Testis (tissue), 3 donors: ENCODE results near the gene KIF23. TPM values are rescaled to one million over a fixed set of nuclear protein-coding genes. Genes with fewer than 3 reads are reported as not detected.
"Not testable (repeated sequence)": the region's sequence is repeated elsewhere in the genome, so short reads cannot be mapped to it uniquely, and the experiment has no call there.

Experiments used
- DNase-seq: peaks from one replicate; pipeline ENCODE4 v3.0.0-alpha.2; 2019
- H3K27ac ChIP-seq, 2 donors: fragments of 200-600 bp; sonication (generic); one replicate each; pipeline ENCODE4 v1.5.1; 2019
- H3K27me3 ChIP-seq: fragments of 200-600 bp; sonication (generic); one replicate; pipeline ENCODE4 v1.5.1; 2019
- H3K36me3 ChIP-seq: fragments of 200-600 bp; sonication (generic); one replicate; pipeline ENCODE4 v1.5.1; 2017; ENCODE audit warnings: low read depth; ENCODE audit errors: missing control alignments
- H3K4me1 ChIP-seq: fragments of 200-600 bp; sonication (generic); one replicate; pipeline ENCODE4 v1.5.1; 2019
- H3K4me3 ChIP-seq, 2 donors: fragments of 200-600 bp; sonication (generic); one replicate each; pipeline ENCODE4 v1.5.1; 2017 to 2019
- H3K9me3 ChIP-seq: fragments of 200-600 bp; sonication (generic); one replicate; pipeline ENCODE4 v1.5.1; 2017
- POLR2A ChIP-seq: fragments of 450-650 bp; IDR thresholded peaks from one replicate; pipeline ENCODE4 v1.6.1; 2017; ENCODE audit warnings: antibody characterized with exemption, mild to moderate bottlenecking, moderate library complexity
- WGBS, 2 donors: methylation state at CpG; one replicate each; pipeline ENCODE4 v1.1.5; 2018; 5-methylcytosine and 5-hydroxymethylcytosine counted together
- intact Hi-C: fragments of 100-400 bp; cut with DNase I; formaldehyde crosslinking; loops from one replicate; pipeline ENCODE4 v1.15.1; 2023; ENCODE audit warnings: low total_unique reads
- polyA plus RNA-seq: library from polyadenylated mRNA; stranded (reverse); fragments of 350-450 nt; fragmentation: Illumina TruSeq; extraction: RNeasy Lipid Tissue Mini Kit (QIAGEN cat#74804); gene quantifications from one replicate; pipeline ENCODE4 v1.2.3, GENCODE V29; 2014; ENCODE audit warnings: low read depth, low replicate concordance; ENCODE audit not compliant: insufficient read depth
- total RNA-seq, 2 donors: library from RNA; depleted of rRNA; stranded (reverse); fragments of >200 nt; gene quantifications; one replicate each; pipeline ENCODE4 v1.2.3, GENCODE V29; 2016
- TF ChIP-seq, protein P1 (sequence below), 3 experiments: fragments of 450-650 bp in 2 of 3; fragments of 200-600 bp in 1 of 3; sonication (generic) in 1 of 3; IDR thresholded peaks; one replicate each; pipeline ENCODE4 v1.5.1; 2016 to 2019; ENCODE audit warnings: antibody characterized with exemption in 3 of 3, mild to moderate bottlenecking in 2 of 3, moderate library complexity in 1 of 3

Gene KIF23
- total and polyA plus RNA-seq, 3 donors from 2014 or later = 17.1 to 28.4 (median 23.9) TPM

- H3K4me3 ChIP-seq = no peak overlapping the region
- H3K27me3 ChIP-seq = no peaks in the 10 kb centered on the region
- H3K36me3 ChIP-seq = no peaks in the 10 kb centered on the region
- WGBS, 2 donors = 90 to 94% methylated on average over 4 of the region's 4 CpGs
- H3K9me3 ChIP-seq = no peaks in the 10 kb centered on the region
- no peaks in the 10 kb centered on the region for H3K4me1 ChIP-seq
- TF ChIP-seq, protein P1, sequence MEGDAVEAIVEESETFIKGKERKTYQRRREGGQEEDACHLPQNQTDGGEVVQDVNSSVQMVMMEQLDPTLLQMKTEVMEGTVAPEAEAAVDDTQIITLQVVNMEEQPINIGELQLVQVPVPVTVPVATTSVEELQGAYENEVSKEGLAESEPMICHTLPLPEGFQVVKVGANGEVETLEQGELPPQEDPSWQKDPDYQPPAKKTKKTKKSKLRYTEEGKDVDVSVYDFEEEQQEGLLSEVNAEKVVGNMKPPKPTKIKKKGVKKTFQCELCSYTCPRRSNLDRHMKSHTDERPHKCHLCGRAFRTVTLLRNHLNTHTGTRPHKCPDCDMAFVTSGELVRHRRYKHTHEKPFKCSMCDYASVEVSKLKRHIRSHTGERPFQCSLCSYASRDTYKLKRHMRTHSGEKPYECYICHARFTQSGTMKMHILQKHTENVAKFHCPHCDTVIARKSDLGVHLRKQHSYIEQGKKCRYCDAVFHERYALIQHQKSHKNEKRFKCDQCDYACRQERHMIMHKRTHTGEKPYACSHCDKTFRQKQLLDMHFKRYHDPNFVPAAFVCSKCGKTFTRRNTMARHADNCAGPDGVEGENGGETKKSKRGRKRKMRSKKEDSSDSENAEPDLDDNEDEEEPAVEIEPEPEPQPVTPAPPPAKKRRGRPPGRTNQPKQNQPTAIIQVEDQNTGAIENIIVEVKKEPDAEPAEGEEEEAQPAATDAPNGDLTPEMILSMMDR (IDR thresholded peaks at IDR 0.05) = no peak
- no peak for TF ChIP-seq POLR2A
- no peak for DNase-seq
- intact Hi-C loops = no loop called here
- no peak overlapping the region for H3K27ac ChIP-seq
Measured at GRCh38 chr15:69439623-69440022, 25.5 kb downstream of the KIF23 start.

DNA sequence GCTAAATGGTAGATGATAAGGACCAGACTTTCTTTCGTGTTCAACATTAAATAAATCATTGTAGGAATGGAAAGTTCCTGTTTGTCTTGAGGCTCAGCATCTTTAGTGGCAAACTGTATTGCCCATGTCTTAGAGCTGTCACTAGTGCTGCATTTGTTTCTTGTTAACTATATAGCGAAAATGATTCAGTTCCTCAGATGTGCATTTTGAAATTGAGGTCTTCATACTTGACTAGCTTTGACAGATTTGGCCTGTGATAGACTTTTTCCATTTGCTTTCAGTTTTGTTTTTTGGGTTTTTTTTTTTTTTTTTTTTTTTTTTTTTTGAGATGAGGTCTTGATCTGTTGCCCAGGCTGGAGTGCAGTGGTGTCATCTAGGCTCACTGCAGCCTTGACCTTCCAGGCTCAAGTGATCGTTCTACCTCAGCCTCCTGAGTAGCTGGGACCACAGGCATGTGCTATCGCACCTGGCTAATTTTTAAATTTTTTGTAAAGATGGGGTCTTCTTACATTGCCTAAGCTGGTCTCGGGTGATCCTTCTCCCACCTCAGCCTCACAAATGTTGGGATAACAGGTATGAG lies 29.0 kb downstream of the KIF23 start:
- H3K36me3 ChIP-seq = no peaks in the 10 kb centered on the region
- intact Hi-C loops = no loop called here
- no peaks in the 10 kb centered on the region for H3K9me3 ChIP-seq
- H3K27ac ChIP-seq = no peak overlapping the region
- H3K4me3 ChIP-seq = no peak overlapping the region
- 84 to 85% methylated on average over 5 of the region's 5 CpGs for WGBS, 2 donors
- DNase-seq = no peak
- no peaks in the 10 kb centered on the region for H3K27me3 ChIP-seq
- no peaks in the 10 kb centered on the region for H3K4me1 ChIP-seq
- TF ChIP-seq, protein P1 (IDR thresholded peaks at IDR 0.05) = no peak

GRCh38 chr15:69444686-69445085 lies 30.5 kb downstream of the KIF23 start:
- Histone ChIP-seq H3K27me3 (no peaks in the 10 kb centered on the region), H3K36me3 (no peaks in the 10 kb centered on the region), H3K27ac (no peak overlapping the region), H3K4me3 (no peak overlapping the region), H3K4me1 (no peaks in the 10 kb centered on the region), H3K9me3 (no peaks in the 10 kb centered on the region)
- 95 to 97% methylated on average over 7 of the region's 7 CpGs for WGBS, 2 donors
- no peak for TF ChIP-seq POLR2A
- TF ChIP-seq, protein P1 (IDR thresholded peaks at IDR 0.05) = no peak
- DNase-seq = no peak
- intact Hi-C loops = no loop called here

GRCh38 chr15:69446953-69447352 lies 32.8 kb downstream of the KIF23 start:
- intact Hi-C loops = no loop called here
- WGBS, 2 donors = 82 to 85% methylated on average over 2 of the region's 2 CpGs
- no peak overlapping the region for H3K27ac ChIP-seq
- no peak for DNase-seq
- TF ChIP-seq, protein P1 (IDR thresholded peaks at IDR 0.05) = no peak
- TF ChIP-seq POLR2A = no peak
- peaks cover 8% of the 10 kb centered on the region for H3K4me1 ChIP-seq
- H3K36me3 ChIP-seq = no peaks in the 10 kb centered on the region
- H3K4me3 ChIP-seq = no peak overlapping the region
- H3K27me3 ChIP-seq = no peaks in the 10 kb centered on the region
- H3K9me3 ChIP-seq = no peaks in the 10 kb centered on the region

- intact Hi-C loops, H3K27ac ChIP-seq, H3K36me3 ChIP-seq, H3K4me3 ChIP-seq, DNase-seq, H3K9me3 ChIP-seq, H3K27me3 ChIP-seq: not testable (repeated sequence)
- peaks cover 29% of the 10 kb centered on the region for H3K4me1 ChIP-seq
- 97 to 98% methylated on average over 4 of the region's 4 CpGs for WGBS, 2 donors
Measured at GRCh38 chr15:69450221-69450620, 36.1 kb downstream of the KIF23 start.
